Measurements from ENCODE around the gene TBC1D8. TPM values are rescaled to one million over a fixed set of nuclear protein-coding genes. Genes with fewer than 3 reads are reported as not detected.
"Not testable (repeated sequence)": the region's sequence is repeated elsewhere in the genome, so short reads cannot be mapped to it uniquely, and the experiment has no call there.

The TBC1D8 gene
- total RNA-seq, 2 experiments from 2014 or later, result 0.12 to 0.45 TPM

- Mint-ChIP-seq H3K4me3 (no peak overlapping the region), H3K4me1 (no peaks in the 10 kb centered on the region), H3K9me3 (ENCODE audit: low read depth) (no peaks in the 10 kb centered on the region), H3K27ac (no peak overlapping the region), H3K36me3 (no peaks in the 10 kb centered on the region), H3K27me3 (peaks cover 17% of the 10 kb centered on the region)
- ATAC-seq, result no peak
- no peak for DNase-seq
- CTCF ChIA-PET, result no interaction called here
These were observed 70.7 kb downstream of the TBC1D8 start for GRCh38 chr2:101080211-101081068.

- Mint-ChIP-seq H3K27me3 (peaks cover 11% of the 10 kb centered on the region), H3K4me3 (no peak overlapping the region), H3K27ac (no peak overlapping the region), H3K36me3 (no peaks in the 10 kb centered on the region), H3K4me1 (no peaks in the 10 kb centered on the region), H3K9me3 (ENCODE audit: low read depth) (no peaks in the 10 kb centered on the region)
- CTCF ChIA-PET, result no interaction called here
- no peak for ATAC-seq
- no peak for DNase-seq
These were observed 74.6 kb downstream of the TBC1D8 start for GRCh38 chr2:101076581-101076980.

GRCh38 chr2:101064868-101065549, 86.2 kb downstream of the TBC1D8 start:
- no peaks in the 10 kb centered on the region for H3K36me3 Mint-ChIP-seq
- ATAC-seq (no peak), DNase-seq (no peak)
- H3K4me1 Mint-ChIP-seq, result no peaks in the 10 kb centered on the region
- CTCF ChIA-PET, result no interaction called here
- H3K27ac Mint-ChIP-seq, result no peak overlapping the region
- H3K27me3 Mint-ChIP-seq, result peaks cover 12% of the 10 kb centered on the region
- H3K4me3 Mint-ChIP-seq, result no peak overlapping the region
- no peaks in the 10 kb centered on the region for H3K9me3 Mint-ChIP-seq (ENCODE audit: low read depth)

- DNase-seq, result no peak
- CTCF ChIA-PET, result no interaction called here
- Mint-ChIP-seq H3K36me3 (no peaks in the 10 kb centered on the region), H3K27ac (no peak overlapping the region), H3K9me3 (ENCODE audit: low read depth) (no peaks in the 10 kb centered on the region), H3K4me3 (no peak overlapping the region), H3K27me3 (peaks cover 12% of the 10 kb centered on the region), H3K4me1 (no peaks in the 10 kb centered on the region)
- ATAC-seq, result no peak
These were observed 86.7 kb downstream of the TBC1D8 start for GRCh38 chr2:101064505-101064867.

- H3K9me3 Mint-ChIP-seq (ENCODE audit: low read depth), result no peaks in the 10 kb centered on the region
- H3K4me3 Mint-ChIP-seq, result no peak overlapping the region
- no peak for ATAC-seq
- no peaks in the 10 kb centered on the region for H3K36me3 Mint-ChIP-seq
- DNase-seq, result no peak
- H3K27me3 Mint-ChIP-seq, result peaks cover 12% of the 10 kb centered on the region
- H3K4me1 Mint-ChIP-seq, result no peaks in the 10 kb centered on the region
- H3K27ac Mint-ChIP-seq, result no peak overlapping the region
- CTCF ChIA-PET, result no interaction called here
These were observed 87.1 kb downstream of the TBC1D8 start for GRCh38 chr2:101064125-101064502.

- DNase-seq, result no peak
- H3K27ac Mint-ChIP-seq, result no peak overlapping the region
- H3K9me3 Mint-ChIP-seq (ENCODE audit: low read depth), result no peaks in the 10 kb centered on the region
- H3K36me3 Mint-ChIP-seq, result no peaks in the 10 kb centered on the region
- no peak for ATAC-seq
- CTCF ChIA-PET, result no interaction called here
- peaks cover 12% of the 10 kb centered on the region for H3K27me3 Mint-ChIP-seq
- H3K4me1 Mint-ChIP-seq, result no peaks in the 10 kb centered on the region
- H3K4me3 Mint-ChIP-seq, result no peak overlapping the region
These were observed 87.6 kb downstream of the TBC1D8 start for GRCh38 chr2:101063352-101064124.

- H3K36me3 Mint-ChIP-seq, result no peaks in the 10 kb centered on the region
- no peak overlapping the region for H3K4me3 Mint-ChIP-seq
- H3K27me3 Mint-ChIP-seq, result peaks cover 5% of the 10 kb centered on the region
- CTCF ChIA-PET, result no interaction called here
- ATAC-seq, result no peak
- no peaks in the 10 kb centered on the region for H3K4me1 Mint-ChIP-seq
- no peaks in the 10 kb centered on the region for H3K9me3 Mint-ChIP-seq (ENCODE audit: low read depth)
- no peak overlapping the region for H3K27ac Mint-ChIP-seq
- DNase-seq, result no peak
These were observed 92.8 kb downstream of the TBC1D8 start for GRCh38 chr2:101058386-101058785.

GRCh38 chr2:101057051-101057933, 93.9 kb downstream of the TBC1D8 start:
- CTCF ChIA-PET, result no interaction called here
- no peak overlapping the region for H3K27ac Mint-ChIP-seq
- no peak overlapping the region for H3K4me3 Mint-ChIP-seq
- H3K4me1 Mint-ChIP-seq, result no peaks in the 10 kb centered on the region
- ATAC-seq (no peak), DNase-seq (no peak)
- peaks cover 5% of the 10 kb centered on the region for H3K27me3 Mint-ChIP-seq
- no peaks in the 10 kb centered on the region for H3K9me3 Mint-ChIP-seq (ENCODE audit: low read depth)
- H3K36me3 Mint-ChIP-seq, result no peaks in the 10 kb centered on the region

- no peak for ATAC-seq
These were observed 98.1 kb downstream of the TBC1D8 start for GRCh38 chr2:101053117-101053516.

GRCh38 chr2:101052147-101052546, 99.0 kb downstream of the TBC1D8 start:
- Mint-ChIP-seq H3K4me1 (no peaks in the 10 kb centered on the region), H3K4me3 (no peak overlapping the region), H3K27ac (no peak overlapping the region), H3K9me3 (ENCODE audit: low read depth) (no peaks in the 10 kb centered on the region), H3K27me3 (peaks cover 18% of the 10 kb centered on the region), H3K36me3 (no peaks in the 10 kb centered on the region)
- ATAC-seq (no peak), DNase-seq (no peak)
- CTCF ChIA-PET, result no interaction called here

More at GRCh38 chr2:101053117-101053516, 98.1 kb downstream of the TBC1D8 start:
- Mint-ChIP-seq H3K9me3 (ENCODE audit: low read depth) (no peaks in the 10 kb centered on the region), H3K4me3 (no peak overlapping the region), H3K27ac (no peak overlapping the region), H3K4me1 (no peaks in the 10 kb centered on the region), H3K27me3 (peaks cover 18% of the 10 kb centered on the region), H3K36me3 (no peaks in the 10 kb centered on the region)
- CTCF ChIA-PET, result no interaction called here
- no peak for DNase-seq

GRCh38 chr2:101050886-101051285, 100.3 kb downstream of the TBC1D8 start:
- CTCF ChIA-PET; H3K27ac Mint-ChIP-seq; H3K4me1 Mint-ChIP-seq; DNase-seq; ATAC-seq; H3K4me3 Mint-ChIP-seq; H3K36me3 Mint-ChIP-seq; H3K9me3 Mint-ChIP-seq (ENCODE audit: low read depth): not testable (repeated sequence)
- H3K27me3 Mint-ChIP-seq, result peaks cover 18% of the 10 kb centered on the region

GRCh38 chr2:101048756-101049155, 102.4 kb downstream of the TBC1D8 start:
- H3K27ac Mint-ChIP-seq, result no peak overlapping the region

GRCh38 chr2:101047774-101048173, 103.4 kb downstream of the TBC1D8 start:
- peaks cover 24% of the 10 kb centered on the region for H3K27me3 Mint-ChIP-seq
- DNase-seq (no peak), ATAC-seq (no peak)
- no peaks in the 10 kb centered on the region for H3K9me3 Mint-ChIP-seq (ENCODE audit: low read depth)
- CTCF ChIA-PET, result no interaction called here
- no peaks in the 10 kb centered on the region for H3K36me3 Mint-ChIP-seq
- no peak overlapping the region for H3K4me3 Mint-ChIP-seq
- H3K4me1 Mint-ChIP-seq, result no peaks in the 10 kb centered on the region
- H3K27ac Mint-ChIP-seq, result no peak overlapping the region

More at GRCh38 chr2:101048756-101049155, 102.4 kb downstream of the TBC1D8 start:
- DNase-seq, result no peak
- H3K27me3 Mint-ChIP-seq, result peaks cover 25% of the 10 kb centered on the region
- no peaks in the 10 kb centered on the region for H3K4me1 Mint-ChIP-seq
- H3K4me3 Mint-ChIP-seq, result no peak overlapping the region
- no peaks in the 10 kb centered on the region for H3K36me3 Mint-ChIP-seq
- no peaks in the 10 kb centered on the region for H3K9me3 Mint-ChIP-seq (ENCODE audit: low read depth)
- ATAC-seq, result no peak
- CTCF ChIA-PET, result no interaction called here

Data from activated CD8-positive, alpha-beta memory T cell treated with anti-CD3 and anti-CD28 coated beads, Interleukin-2, amount 10 ng/mL, durations not matched to agents 7 days and 5 days (primary cell).